ENCODE results near the gene LCK. TPM values are rescaled to one million over a fixed set of nuclear protein-coding genes. Genes with fewer than 3 reads are reported as not detected.
A peak's percentile ranks its signal among the peaks of the same experiment; 100 is the strongest.

Gene LCK
- total RNA-seq, 1 experiment from 2014 or later = not detected

GRCh38 chr1:32208469-32208868 lies 42.6 kb upstream of the LCK start:
- CTCF ChIA-PET = no interaction called here
- intact Hi-C loops (cut with micrococcal nuclease) = no loop called here
- POLR2A ChIA-PET = interaction anchor here (0.9 kb wide), 1 partner anchor 8 kb away, joined by 3 read pairs; the partner anchor contains the start of gene CCDC28B
- H3K9me3 Mint-ChIP-seq (ENCODE audit: unreplicated experiment) = no peaks in the 10 kb centered on the region
- TF ChIP-seq CTCF (IDR thresholded peaks at IDR 0.05; ENCODE audit: unreplicated experiment) = no peak
- no peak for DNase-seq (ENCODE audit: unreplicated experiment)
- H3K27ac Mint-ChIP-seq (ENCODE audit: low read depth, unreplicated experiment) = peak overlapping the region; percentile 70
- no peaks in the 10 kb centered on the region for H3K27me3 Mint-ChIP-seq (ENCODE audit: insufficient read depth, unreplicated experiment)
- H3K4me1 Mint-ChIP-seq (ENCODE audit: insufficient read depth, unreplicated experiment) = peaks cover 10% of the 10 kb centered on the region
- H3K36me3 Mint-ChIP-seq (ENCODE audit: insufficient read depth, unreplicated experiment) = peaks cover 23% of the 10 kb centered on the region
- no TSS peak for BruUV-seq (replicated peaks)
- no peak overlapping the region for H3K4me3 Mint-ChIP-seq (ENCODE audit: unreplicated experiment)

- H3K27ac Mint-ChIP-seq (ENCODE audit: low read depth, unreplicated experiment) = peak within 1 kb of the TSS; percentile 70
- no peak for TF ChIP-seq CTCF (IDR thresholded peaks at IDR 0.05; ENCODE audit: unreplicated experiment)
- CTCF ChIA-PET = interaction anchor here (0.6 kb wide), 1 partner anchor 206 kb away, joined by 3 read pairs; no protein-coding TSS in a partner anchor
- no peak within 1 kb of the TSS for H3K4me3 Mint-ChIP-seq (ENCODE audit: unreplicated experiment)
- peaks cover 21% of the 10 kb centered on the region for H3K36me3 Mint-ChIP-seq (ENCODE audit: insufficient read depth, unreplicated experiment)
- intact Hi-C loops (cut with micrococcal nuclease) = no loop called here
- H3K27me3 Mint-ChIP-seq (ENCODE audit: insufficient read depth, unreplicated experiment) = no peaks in the 10 kb centered on the region
- POLR2A ChIA-PET = interaction anchor here (0.9 kb wide), 1 partner anchor 8 kb away, joined by 3 read pairs; the partner anchor contains the start of gene CCDC28B
- no peaks in the 10 kb centered on the region for H3K9me3 Mint-ChIP-seq (ENCODE audit: unreplicated experiment)
- BruUV-seq (replicated peaks) = no TSS peak
- peaks cover 10% of the 10 kb centered on the region for H3K4me1 Mint-ChIP-seq (ENCODE audit: insufficient read depth, unreplicated experiment)
- DNase-seq (ENCODE audit: unreplicated experiment) = peak; percentile 84
These were observed 42.2 kb upstream of the LCK start, which contains the start of gene DCDC2B for GRCh38 chr1:32208891-32209328. DCDC2B (plus strand) TSS chr1:32209089; CDS start chr1:32209094, 5 bp downstream.

GRCh38 chr1:32215629-32216480 lies 35.2 kb upstream of the LCK start:
- BruUV-seq (replicated peaks) = no TSS peak
- peak; percentile 79 for TF ChIP-seq CTCF (IDR thresholded peaks at IDR 0.05; ENCODE audit: unreplicated experiment)
- DNase-seq (ENCODE audit: unreplicated experiment) = peak; percentile 75
- ChIA-PET POLR2A (interaction anchor here (0.6 to 2.3 kb wide), 14 partner anchors 10 to 178 kb away, joined by 3 to 19 read pairs (median 4); partner anchors contain the start of genes BSDC1, CCDC28B, IQCC and TXLNA), CTCF (interaction anchor here (0.5 to 3.1 kb wide), 40 partner anchors 8 to 759 kb away, joined by 3 to 24 read pairs (median 4); partner anchors contain the start of genes BSDC1, CCDC28B, HDAC1 and IQCC)
- Mint-ChIP-seq H3K9me3 (ENCODE audit: unreplicated experiment) (no peaks in the 10 kb centered on the region), H3K27ac (ENCODE audit: low read depth, unreplicated experiment) (peak overlapping the region; percentile 54), H3K4me3 (ENCODE audit: unreplicated experiment) (no peak overlapping the region), H3K27me3 (ENCODE audit: insufficient read depth, unreplicated experiment) (no peaks in the 10 kb centered on the region), H3K4me1 (ENCODE audit: insufficient read depth, unreplicated experiment) (peaks cover 1% of the 10 kb centered on the region), H3K36me3 (ENCODE audit: insufficient read depth, unreplicated experiment) (peaks cover 43% of the 10 kb centered on the region)
- intact Hi-C loops (cut with micrococcal nuclease) = loop anchor here (1.0 to 5.0 kb wide), 4 partner anchors 75 to 198 kb away; partner anchors contain the start of gene BSDC1

- H3K27ac Mint-ChIP-seq (ENCODE audit: low read depth, unreplicated experiment) = peak overlapping the region; percentile 54
- CTCF ChIA-PET = interaction anchor here (0.5 to 3.1 kb wide), 30 partner anchors 10 to 199 kb away, joined by 3 to 24 read pairs (median 5); partner anchors contain the start of genes BSDC1, HDAC1, IQCC and MARCKSL1
- no peak overlapping the region for H3K4me3 Mint-ChIP-seq (ENCODE audit: unreplicated experiment)
- no TSS peak for BruUV-seq (replicated peaks)
- no peaks in the 10 kb centered on the region for H3K9me3 Mint-ChIP-seq (ENCODE audit: unreplicated experiment)
- POLR2A ChIA-PET = interaction anchor here (1.2 to 2.3 kb wide), 6 partner anchors 10 to 178 kb away, joined by 3 to 19 read pairs (median 4); partner anchors contain the start of genes BSDC1, IQCC and TXLNA
- H3K27me3 Mint-ChIP-seq (ENCODE audit: insufficient read depth, unreplicated experiment) = no peaks in the 10 kb centered on the region
- H3K4me1 Mint-ChIP-seq (ENCODE audit: insufficient read depth, unreplicated experiment) = peaks cover 8% of the 10 kb centered on the region
- no peak for DNase-seq (ENCODE audit: unreplicated experiment)
- H3K36me3 Mint-ChIP-seq (ENCODE audit: insufficient read depth, unreplicated experiment) = peaks cover 43% of the 10 kb centered on the region
- TF ChIP-seq CTCF (IDR thresholded peaks at IDR 0.05; ENCODE audit: unreplicated experiment) = no peak
- intact Hi-C loops (cut with micrococcal nuclease) = loop anchor here (5.0 kb wide), 1 partner anchor 176 kb away; the partner anchor contains the start of gene BSDC1
These were observed 34.5 kb upstream of the LCK start for GRCh38 chr1:32216566-32216965.
